H9 (cell line): ENCODE data around the gene SREBF2. TPM values are rescaled to one million over a fixed set of nuclear protein-coding genes. Genes with fewer than 3 reads are reported as not detected.

Experiments
- DNase-seq: peaks from one replicate; pipeline ENCODE4 v3.0.0-alpha.2; 2017
- H2AFZ ChIP-seq: one replicate; pipeline ENCODE4 v1.6.1; 2013; ENCODE audit warnings: mild to moderate bottlenecking, low read length, control low read depth, moderate library complexity
- H2AK5ac ChIP-seq: 2 replicates; pipeline ENCODE4 v1.6.1; 2013; ENCODE audit warnings: low read length, control low read depth, mixed read lengths; ENCODE audit not compliant: insufficient read length
- H2BK120ac ChIP-seq: one replicate; pipeline ENCODE4 v1.6.1; 2013; ENCODE audit warnings: low read depth, mild to moderate bottlenecking, low read length, control low read depth, inconsistent platforms; ENCODE audit not compliant: poor library complexity, severe bottlenecking
- H2BK12ac ChIP-seq: 2 replicates; pipeline ENCODE4 v1.6.1; 2013; ENCODE audit warnings: low read length, control low read depth, mixed read lengths, low read depth; ENCODE audit not compliant: insufficient read length
- H2BK15ac ChIP-seq: 2 replicates; pipeline ENCODE4 v1.6.1; 2013; ENCODE audit warnings: low read depth, low read length, control low read depth
- H2BK20ac ChIP-seq: one replicate; pipeline ENCODE4 v1.6.1; 2013; ENCODE audit warnings: low read depth, mild to moderate bottlenecking, low read length, control low read depth, inconsistent platforms; ENCODE audit not compliant: poor library complexity, severe bottlenecking
- H2BK5ac ChIP-seq: 2 replicates; pipeline ENCODE4 v1.6.1; 2013; ENCODE audit warnings: low read length, control low read depth, mixed read lengths; ENCODE audit not compliant: insufficient read length
- H3K14ac ChIP-seq: 2 replicates; pipeline ENCODE4 v1.6.1; 2013; ENCODE audit warnings: low read length, control low read depth; ENCODE audit not compliant: insufficient read depth
- H3K18ac ChIP-seq: 2 replicates; pipeline ENCODE4 v1.6.1; 2013; ENCODE audit warnings: low read depth, mild to moderate bottlenecking, mixed read lengths, low read length, control low read depth; ENCODE audit not compliant: insufficient read length
- H3K23ac ChIP-seq: 2 replicates; pipeline ENCODE4 v1.6.1; 2013; ENCODE audit warnings: low read length, control low read depth, mixed read lengths, low read depth; ENCODE audit not compliant: insufficient read length
- H3K23me2 ChIP-seq: 2 replicates; pipeline ENCODE4 v1.6.1; 2013; ENCODE audit warnings: low read depth, mild to moderate bottlenecking, mixed read lengths, low read length, control low read depth; ENCODE audit not compliant: insufficient read length, poor library complexity, severe bottlenecking
- H3K27ac ChIP-seq: 2 replicates; pipeline ENCODE4 v1.5.1; 2013; ENCODE audit warnings: low read length, control low read depth, mixed read lengths, low read depth; ENCODE audit not compliant: insufficient read length
- H3K27me3 ChIP-seq: 2 replicates; pipeline ENCODE4 v1.6.1; 2013; ENCODE audit warnings: low read length, control low read depth, inconsistent platforms; ENCODE audit not compliant: insufficient read depth
- H3K4ac ChIP-seq: 2 replicates; pipeline ENCODE4 v1.6.1; 2013; ENCODE audit warnings: low read depth, mild to moderate bottlenecking, control low read depth, inconsistent platforms, low read length, moderate library complexity
- H3K4me1 ChIP-seq: 2 replicates; pipeline ENCODE4 v1.6.1; 2013; ENCODE audit warnings: low read length, control low read depth, inconsistent platforms; ENCODE audit not compliant: insufficient read depth
- H3K4me2 ChIP-seq: 2 replicates; pipeline ENCODE4 v1.6.1; 2013; ENCODE audit warnings: low read length, control low read depth, mixed read lengths; ENCODE audit not compliant: insufficient read length, insufficient read depth
- H3K56ac ChIP-seq: 2 replicates; pipeline ENCODE4 v1.6.1; 2013; ENCODE audit warnings: low read depth, mild to moderate bottlenecking, mixed read lengths, low read length, control low read depth; ENCODE audit not compliant: insufficient read length
- H3K79me1 ChIP-seq: 2 replicates; pipeline ENCODE4 v1.6.1; 2013; ENCODE audit warnings: low read depth, mild to moderate bottlenecking, moderate library complexity, low read length, control low read depth, inconsistent platforms; ENCODE audit not compliant: insufficient read depth, poor library complexity, severe bottlenecking
- H3K79me2 ChIP-seq: 2 replicates; pipeline ENCODE4 v1.6.1; 2013; ENCODE audit warnings: low read length, control low read depth, inconsistent platforms; ENCODE audit not compliant: insufficient read depth
- H3K9ac ChIP-seq: 2 replicates; pipeline ENCODE4 v1.6.1; 2013; ENCODE audit warnings: low read length, control low read depth, mixed read lengths; ENCODE audit not compliant: insufficient read length; ENCODE audit errors: extremely low read depth
- H3K9me3 ChIP-seq: one replicate; pipeline ENCODE4 v1.6.1; 2013; ENCODE audit warnings: low read depth, low read length, inconsistent platforms; ENCODE audit not compliant: control insufficient read depth
- H3T11ph ChIP-seq: one replicate; pipeline ENCODE4 v1.6.1; 2013; ENCODE audit warnings: mild to moderate bottlenecking, low read length, control low read depth, inconsistent platforms
- H4K20me1 ChIP-seq: one replicate; pipeline ENCODE4 v1.6.1; 2013; ENCODE audit not compliant: control insufficient read depth, insufficient read length, insufficient read depth
- H4K5ac ChIP-seq: 2 replicates; pipeline ENCODE4 v1.6.1; 2013; ENCODE audit warnings: low read depth, mild to moderate bottlenecking, mixed read lengths, low read length, control low read depth; ENCODE audit not compliant: insufficient read length
- H4K8ac ChIP-seq: replicated peaks from 2 replicates; pipeline ENCODE4 v1.6.1; 2013; ENCODE audit warnings: low read length, control low read depth, mixed read lengths, low read depth; ENCODE audit not compliant: insufficient read length
- H4K91ac ChIP-seq: 2 replicates; pipeline ENCODE4 v1.6.1; 2013; ENCODE audit warnings: low read depth, mild to moderate bottlenecking, moderate library complexity, mixed read lengths, low read length, control low read depth; ENCODE audit not compliant: insufficient read length
- H3K27ac Mint-ChIP-seq, 3 experiments: 2 replicates in 2 of 3; 3 replicates in 1 of 3; pipeline ENCODE4 v1.8.0; 2020 to 2021; ENCODE audit warnings: mixed read lengths in 3 of 3, mild to moderate bottlenecking in 1 of 3, moderate library complexity in 1 of 3
- H3K27me3 Mint-ChIP-seq: 2 replicates; pipeline ENCODE4 v1.8.0; 2021; ENCODE audit warnings: low read depth, mild to moderate bottlenecking, moderate library complexity, mixed read lengths
- H3K36me3 Mint-ChIP-seq, 3 experiments: 2 replicates in 2 of 3; 3 replicates in 1 of 3; pipeline ENCODE4 v1.8.0; 2020 to 2021; ENCODE audit warnings: low read depth in 3 of 3, mixed read lengths in 3 of 3; ENCODE audit not compliant: insufficient read depth in 1 of 3
- H3K4me1 Mint-ChIP-seq, 2 experiments: 2 replicates each; pipeline ENCODE4 v1.8.0; 2020; ENCODE audit warnings: mixed read lengths in 2 of 2
- H3K4me3 Mint-ChIP-seq, 2 experiments: 2 replicates in 1 of 2; 3 replicates in 1 of 2; pipeline ENCODE4 v1.8.0; 2020 to 2021; ENCODE audit warnings: mild to moderate bottlenecking in 2 of 2, mixed read lengths in 2 of 2, moderate library complexity in 1 of 2
- H3K9me3 Mint-ChIP-seq, 2 experiments: 2 replicates in 1 of 2; 3 replicates in 1 of 2; pipeline ENCODE4 v1.8.0; 2020; ENCODE audit warnings: mild to moderate bottlenecking in 2 of 2, mixed read lengths in 2 of 2, moderate library complexity in 1 of 2
- WGBS: extraction: QIAGEN DNeasy Blood & Tissue Kit; methylation state at CpG from one replicate; pipeline ENCODE4 v1.1.7; 2013; ENCODE audit warnings: missing lambda C conversion rate, low lambda C conversion rate, mixed read lengths; ENCODE audit not compliant: insufficient read length; ENCODE audit errors: extremely low coverage; 5-methylcytosine and 5-hydroxymethylcytosine counted together
- total RNA-seq: library from RNA; stranded (reverse); gene quantifications from 2 replicates; pipeline ENCODE4 v1.2.1, GENCODE V29; 2021
- TF ChIP-seq, protein P1 (sequence below): fragments of 200-600 bp; sonication (generic); conservative IDR thresholded peaks from 3 replicates; pipeline ENCODE4 v1.8.0; 2021; ENCODE audit warnings: antibody characterized with exemption, mild to moderate bottlenecking

Gene SREBF2
- total RNA-seq, 1 experiment from 2014 or later = 146 TPM

GRCh38 chr22:41821471-41822316, 11.2 kb upstream of the SREBF2 start:
- Histone ChIP-seq H4K20me1 (no peaks in the 10 kb centered on the region), H3K79me2 (no peaks in the 10 kb centered on the region), H3K4me2 (no peak overlapping the region), H2BK12ac (no peak overlapping the region), H2BK5ac (no peak overlapping the region), H2BK120ac (no peak overlapping the region), H3K27ac (no peak overlapping the region), H3K18ac (no peak overlapping the region), H2AFZ (no peak overlapping the region), H3K4ac (no peak overlapping the region), H2BK20ac (no peak overlapping the region), H3K14ac (no peak overlapping the region), H3T11ph (no peak overlapping the region), H3K56ac (no peak overlapping the region), H3K23me2 (no peaks in the 10 kb centered on the region), H3K4me1 (peaks cover 3% of the 10 kb centered on the region; the same call in 1 of the 2 replicates), H4K5ac (no peak overlapping the region), H2AK5ac (no peak overlapping the region), H3K9me3 (no peaks in the 10 kb centered on the region), H4K91ac (no peak overlapping the region), H3K9ac (no peak overlapping the region), H3K27me3 (no peaks in the 10 kb centered on the region), H4K8ac (no peak overlapping the region), H3K23ac (no peak overlapping the region), H2BK15ac (no peak overlapping the region), H3K79me1 (no peaks in the 10 kb centered on the region)
- DNase-seq = no peak
- no peak overlapping the region for H3K4me3 Mint-ChIP-seq
- peaks cover 10 to 44% (median 30%) of the 10 kb centered on the region in 3 experiments for H3K36me3 Mint-ChIP-seq
- H3K27ac Mint-ChIP-seq = peak overlapping the region in 2 of 3 experiments; percentile 6 to 37; a peak in 2 of 7 replicates
- peaks cover 15 to 29% of the 10 kb centered on the region in 2 experiments for H3K4me1 Mint-ChIP-seq
- no peaks in the 10 kb centered on the region for H3K9me3 Mint-ChIP-seq
- no peaks in the 10 kb centered on the region; the same call in 1 of the 2 replicates for H3K27me3 Mint-ChIP-seq
- TF ChIP-seq, protein P1, sequence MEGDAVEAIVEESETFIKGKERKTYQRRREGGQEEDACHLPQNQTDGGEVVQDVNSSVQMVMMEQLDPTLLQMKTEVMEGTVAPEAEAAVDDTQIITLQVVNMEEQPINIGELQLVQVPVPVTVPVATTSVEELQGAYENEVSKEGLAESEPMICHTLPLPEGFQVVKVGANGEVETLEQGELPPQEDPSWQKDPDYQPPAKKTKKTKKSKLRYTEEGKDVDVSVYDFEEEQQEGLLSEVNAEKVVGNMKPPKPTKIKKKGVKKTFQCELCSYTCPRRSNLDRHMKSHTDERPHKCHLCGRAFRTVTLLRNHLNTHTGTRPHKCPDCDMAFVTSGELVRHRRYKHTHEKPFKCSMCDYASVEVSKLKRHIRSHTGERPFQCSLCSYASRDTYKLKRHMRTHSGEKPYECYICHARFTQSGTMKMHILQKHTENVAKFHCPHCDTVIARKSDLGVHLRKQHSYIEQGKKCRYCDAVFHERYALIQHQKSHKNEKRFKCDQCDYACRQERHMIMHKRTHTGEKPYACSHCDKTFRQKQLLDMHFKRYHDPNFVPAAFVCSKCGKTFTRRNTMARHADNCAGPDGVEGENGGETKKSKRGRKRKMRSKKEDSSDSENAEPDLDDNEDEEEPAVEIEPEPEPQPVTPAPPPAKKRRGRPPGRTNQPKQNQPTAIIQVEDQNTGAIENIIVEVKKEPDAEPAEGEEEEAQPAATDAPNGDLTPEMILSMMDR = no peak
- WGBS = no CpG with 5 or more reads among the region's 12 CpGs
